Measurements from ENCODE around the gene UTS2. TPM values are rescaled to one million over a fixed set of nuclear protein-coding genes. Genes with fewer than 3 reads are reported as not detected.

Gene UTS2
- total RNA-seq, 1 donor from 2014 or later = not detected

DNA sequence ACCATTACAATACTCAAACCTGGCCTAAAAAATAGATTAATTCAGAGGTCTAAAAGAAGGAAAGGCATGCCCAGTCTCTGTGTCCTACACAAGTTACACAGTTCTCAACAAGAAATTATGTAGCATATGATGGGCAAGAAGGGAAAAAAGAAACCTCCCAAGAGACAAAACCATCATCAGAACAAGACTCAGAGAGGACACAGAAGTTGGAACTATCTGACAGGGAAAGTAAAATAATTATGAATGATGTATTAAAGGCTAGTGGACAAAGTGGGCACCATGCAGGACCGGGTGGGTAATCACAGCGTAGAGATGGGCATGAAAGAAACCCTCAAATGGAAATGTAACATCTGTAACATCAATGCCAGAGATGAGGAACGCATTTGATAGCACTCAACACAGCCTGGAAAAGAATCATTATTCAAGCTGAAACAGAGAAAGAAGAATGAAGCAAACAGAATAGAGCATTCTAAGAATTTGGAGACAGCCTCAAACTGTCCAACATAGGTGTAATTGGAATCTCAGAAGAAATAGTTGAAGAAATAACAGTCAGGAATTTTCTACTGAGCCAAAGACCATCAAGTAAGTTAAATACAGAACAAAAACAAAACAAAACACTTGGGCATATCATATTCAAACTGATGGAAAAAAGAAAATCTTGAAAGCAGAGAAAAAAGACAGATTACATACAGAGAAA lies 39.0 kb downstream of the UTS2 start:
- DNase-seq (ENCODE audit: low spot score) = no peak

GRCh38 chr1:7811476-7811875 lies 41.4 kb downstream of the UTS2 start:
- DNase-seq (ENCODE audit: low spot score) = no peak

DNA sequence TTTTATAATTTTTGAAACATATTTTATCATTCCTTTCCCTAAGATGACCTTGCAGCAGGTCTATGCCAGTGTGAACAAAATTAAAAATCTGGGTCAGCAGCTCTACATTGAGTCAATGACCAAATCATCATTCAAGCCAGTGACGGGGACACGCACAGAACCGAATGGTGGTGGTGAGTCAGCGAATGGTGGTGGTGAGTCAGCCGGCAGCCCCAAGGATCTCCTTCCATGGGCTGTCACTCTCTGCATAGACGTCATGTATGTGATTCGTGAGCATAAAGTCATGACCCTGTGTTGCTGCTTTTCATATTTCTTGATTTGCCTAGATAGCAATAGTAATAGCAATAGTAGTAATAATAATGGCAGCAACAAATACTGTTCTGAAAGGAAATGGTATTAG lies 42.5 kb downstream of the UTS2 start:
- DNase-seq (ENCODE audit: low spot score) = no peak

DNA sequence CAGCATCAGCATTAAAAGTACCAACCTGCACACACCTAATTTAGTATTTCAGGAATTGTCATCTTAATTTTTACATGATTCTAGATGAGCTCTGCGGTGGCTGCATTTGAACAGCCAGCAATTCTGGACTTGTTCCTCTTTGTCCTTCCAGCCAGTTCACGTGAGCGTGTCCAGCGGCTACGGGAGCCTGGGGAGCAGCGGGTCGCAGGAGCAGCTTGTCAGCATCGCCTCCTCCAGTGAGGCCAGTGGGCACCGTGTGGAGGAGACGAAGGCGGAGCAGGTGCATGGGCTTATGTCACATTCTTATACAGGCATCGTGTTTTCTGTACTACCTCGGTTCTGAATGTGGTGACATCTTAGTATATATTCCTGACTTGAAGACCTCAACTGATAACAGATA lies 43.1 kb downstream of the UTS2 start:
- no peak for DNase-seq (ENCODE audit: low spot score)

- DNase-seq (ENCODE audit: low spot score) = no peak
Measured at GRCh38 chr1:7808253-7808844, 44.5 kb downstream of the UTS2 start.

DNA sequence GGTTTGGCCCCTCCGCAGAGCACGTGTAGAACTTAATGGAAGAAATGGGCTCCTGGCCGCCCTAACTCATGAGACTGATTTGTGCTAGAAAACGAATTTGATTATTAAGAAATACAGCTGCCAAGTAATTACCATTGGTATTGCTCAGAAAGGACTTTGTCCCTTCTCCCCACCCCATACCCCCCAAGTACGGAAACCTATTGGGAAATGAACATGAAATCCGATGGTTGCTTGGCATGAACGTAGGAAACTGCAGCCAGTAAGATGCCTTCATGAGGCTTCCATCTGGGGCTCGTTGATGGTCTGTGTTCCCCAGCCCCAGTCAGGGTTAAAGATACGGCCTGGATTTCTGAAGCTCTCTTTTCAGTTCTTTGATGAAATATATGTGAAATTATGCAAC lies 47.4 kb downstream of the UTS2 start:
- DNase-seq (ENCODE audit: low spot score) = no peak

Other genes starting within 250 kb of the UTS2 start
- gene VAMP3, start 81.8 kb downstream of the UTS2 start, total RNA-seq = 114 TPM
- 7.4 TPM for gene PER3, start 68.8 kb downstream of the UTS2 start, total RNA-seq
- not detected for gene TNFRSF9, start 87.8 kb upstream of the UTS2 start, total RNA-seq
- gene PARK7, start 108.6 kb upstream of the UTS2 start, total RNA-seq = 295 TPM
- gene ERRFI1, start 173.2 kb upstream of the UTS2 start, total RNA-seq = 100 TPM